Naive B cell (primary cell): ENCODE measurements around the gene ZNF549. TPM values are rescaled to one million over a fixed set of nuclear protein-coding genes. Genes with fewer than 3 reads are reported as not detected.

Experiments
- ATAC-seq, 2 donors: fragments of 150-1000 bp; cut with Tn5 transposase; 2 replicates each; pipeline ENCODE4 v1.10.0; 2021; ENCODE audit warnings: low read depth in 2 of 2, mild to moderate bottlenecking in 2 of 2, moderate library complexity in 2 of 2
- DNase-seq: peaks from one replicate; pipeline ENCODE4 v3.0.0; 2022
- H3K27ac Mint-ChIP-seq, 6 donors: one replicate each; pipeline ENCODE4 v1.8.0; 2020 to 2022; ENCODE audit warnings: mild to moderate bottlenecking in 6 of 6, mixed read lengths in 6 of 6, moderate library complexity in 5 of 6, inconsistent platforms in 2 of 6
- H3K27me3 Mint-ChIP-seq, 3 donors: one replicate each; pipeline ENCODE4 v1.8.0; 2021 to 2022; ENCODE audit warnings: mixed read lengths in 3 of 3, mild to moderate bottlenecking in 1 of 3
- H3K36me3 Mint-ChIP-seq, 2 donors: one replicate each; pipeline ENCODE4 v1.8.0; 2020 to 2022; ENCODE audit warnings: mixed read lengths in 2 of 2, inconsistent platforms in 1 of 2, mild to moderate bottlenecking in 1 of 2
- H3K4me1 Mint-ChIP-seq, 3 donors: one replicate each; pipeline ENCODE4 v1.8.0; 2020 to 2022; ENCODE audit warnings: mixed read lengths in 3 of 3, inconsistent platforms in 1 of 3, mild to moderate bottlenecking in 1 of 3, moderate library complexity in 1 of 3
- H3K4me3 Mint-ChIP-seq, 8 donors: one replicate each; pipeline ENCODE4 v1.8.0; 2020 to 2022; ENCODE audit warnings: mild to moderate bottlenecking in 8 of 8, mixed read lengths in 8 of 8, moderate library complexity in 8 of 8, inconsistent platforms in 2 of 8
- H3K9me3 Mint-ChIP-seq, 7 donors: one replicate each; pipeline ENCODE4 v1.8.0; 2020 to 2022; ENCODE audit warnings: mixed read lengths in 7 of 7, mild to moderate bottlenecking in 5 of 7, inconsistent platforms in 2 of 7, moderate library complexity in 1 of 7
- polyA plus RNA-seq, 6 donors: library from polyadenylated mRNA; unstranded; fragments of 300-500 nt; fragmentation: Illumina TruSeq; gene quantifications; one replicate each; pipeline ENCODE4 v1.2.3, GENCODE V29; 2021; ENCODE audit warnings: low read depth in 6 of 6

Gene ZNF549
- polyA plus RNA-seq, 6 donors from 2014 or later: 3.3 to 14.2 (median 9.5) TPM

DNA sequence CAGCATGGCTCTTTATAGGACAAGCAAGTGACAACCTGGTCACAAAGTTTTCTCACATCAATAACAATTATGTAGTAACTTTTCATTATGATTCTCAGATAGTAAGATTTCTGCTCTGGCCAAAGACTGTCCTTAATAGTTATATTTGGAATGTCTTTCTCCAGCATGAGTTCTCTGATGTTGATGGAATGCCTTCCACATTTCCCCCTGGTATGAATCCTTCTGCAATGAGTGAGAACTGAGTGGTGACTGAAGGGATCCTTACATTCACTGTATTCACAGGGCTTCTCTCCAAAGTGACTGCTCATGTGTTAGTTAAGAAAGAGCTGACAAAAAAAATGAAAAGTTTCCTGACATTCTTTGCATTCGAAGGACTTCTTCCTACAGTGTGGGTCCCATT is 19.4 kb downstream of the ZNF549 start:
- H3K4me1 Mint-ChIP-seq: peaks cover 0 to 9% (median 0%) of the 10 kb centered on the region in 3 donors
- no peaks in the 10 kb centered on the region for H3K27me3 Mint-ChIP-seq
- ATAC-seq (no peak), DNase-seq (no peak)
- H3K4me3 Mint-ChIP-seq: no peak overlapping the region
- peaks cover 72 to 76% of the 10 kb centered on the region in 2 donors for H3K36me3 Mint-ChIP-seq
- no peak overlapping the region for H3K27ac Mint-ChIP-seq
- H3K9me3 Mint-ChIP-seq: peaks cover 17 to 81% (median 60%) of the 10 kb centered on the region in 7 donors

GRCh38 chr19:57552432-57552831 is 25.3 kb downstream of the ZNF549 start:
- ATAC-seq (no peak), DNase-seq (no peak)
- Mint-ChIP-seq H3K4me3 (no peak overlapping the region), H3K4me1 (peaks cover 4 to 17% (median 15%) of the 10 kb centered on the region in 3 donors), H3K27ac (peak overlapping the region in 2 of 6 donors; percentile 12 to 74), H3K36me3 (peaks cover 66 to 67% of the 10 kb centered on the region in 2 donors), H3K27me3 (no peaks in the 10 kb centered on the region), H3K9me3 (peaks cover 9 to 29% (median 16%) of the 10 kb centered on the region in 7 donors)

- DNase-seq: no peak
- Mint-ChIP-seq H3K27me3 (peaks cover 0 to 7% (median 6%) of the 10 kb centered on the region in 3 donors), H3K36me3 (peaks cover 18 to 25% of the 10 kb centered on the region in 2 donors), H3K9me3 (peaks cover 0 to 18% (median 14%) of the 10 kb centered on the region in 7 donors), H3K4me1 (peaks cover 29 to 44% (median 30%) of the 10 kb centered on the region in 3 donors), H3K4me3 (peak overlapping the region in 6 of 8 donors; percentile 57 to 96 (median 92)), H3K27ac (peak overlapping the region in 3 of 6 donors; percentile 48 to 89 (median 68))
- no peak for ATAC-seq
Observed at GRCh38 chr19:57557659-57558058, 30.5 kb downstream of the ZNF549 start.

DNA sequence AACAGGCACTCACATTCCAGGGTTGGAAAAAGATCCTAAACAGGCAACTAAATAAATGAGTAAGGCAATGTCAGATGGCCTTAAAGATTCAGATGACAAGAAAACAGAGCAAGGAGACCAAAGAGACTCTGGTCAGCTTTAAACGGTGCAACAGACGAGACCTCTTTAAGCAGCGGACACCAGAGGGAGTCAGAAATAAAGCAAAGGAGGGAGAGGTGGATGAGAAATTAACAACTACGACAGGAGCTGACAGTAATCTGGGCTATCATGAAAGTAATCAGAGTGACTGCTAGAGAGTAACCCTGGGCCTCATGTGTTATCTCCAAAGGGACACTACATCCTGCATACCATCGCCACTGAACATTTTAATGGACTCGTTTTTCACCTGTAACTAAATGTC is 31.4 kb downstream of the ZNF549 start:
- Mint-ChIP-seq H3K9me3 (peaks cover 0 to 27% (median 19%) of the 10 kb centered on the region in 7 donors), H3K4me3 (peak overlapping the region; percentile 90 to 99 (median 94)), H3K27me3 (peaks cover 0 to 11% (median 10%) of the 10 kb centered on the region in 3 donors), H3K4me1 (peaks cover 29 to 42% (median 30%) of the 10 kb centered on the region in 3 donors), H3K27ac (peak overlapping the region in 3 of 6 donors; percentile 25 to 89 (median 80)), H3K36me3 (peaks cover 19 to 20% of the 10 kb centered on the region in 2 donors)
- DNase-seq: no peak
- no peak for ATAC-seq

DNA sequence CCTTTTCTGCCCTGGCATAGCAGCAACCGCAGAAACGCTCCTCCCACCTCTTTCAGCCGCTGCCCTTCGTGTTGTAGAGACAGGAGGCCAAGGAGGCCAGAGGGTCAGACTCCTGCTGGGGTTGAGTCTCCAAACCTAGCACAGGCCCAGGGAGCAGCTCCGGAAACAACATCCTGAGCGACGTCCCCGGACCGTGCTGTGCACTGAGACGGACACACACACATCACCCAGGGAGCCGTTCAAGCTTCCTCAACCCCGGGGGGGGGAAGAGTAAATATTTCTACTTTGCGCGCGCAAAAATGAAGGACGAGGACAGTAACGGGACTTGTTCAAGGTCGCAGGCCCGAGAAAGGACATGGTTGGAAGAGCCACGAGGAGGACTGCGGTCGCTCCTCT is 31.9 kb downstream of the ZNF549 start:
- ATAC-seq (peak; percentile 29 to 35), DNase-seq (no peak)
- Mint-ChIP-seq H3K9me3 (peaks cover 0 to 31% (median 22%) of the 10 kb centered on the region in 7 donors), H3K4me3 (peak overlapping the region; percentile 90 to 99 (median 94)), H3K27me3 (peaks cover 0 to 14% (median 13%) of the 10 kb centered on the region in 3 donors), H3K36me3 (peaks cover 19 to 20% of the 10 kb centered on the region in 2 donors), H3K27ac (peak overlapping the region in 5 of 6 donors; percentile 60 to 96 (median 89)), H3K4me1 (peaks cover 29 to 42% (median 30%) of the 10 kb centered on the region in 3 donors)

DNA sequence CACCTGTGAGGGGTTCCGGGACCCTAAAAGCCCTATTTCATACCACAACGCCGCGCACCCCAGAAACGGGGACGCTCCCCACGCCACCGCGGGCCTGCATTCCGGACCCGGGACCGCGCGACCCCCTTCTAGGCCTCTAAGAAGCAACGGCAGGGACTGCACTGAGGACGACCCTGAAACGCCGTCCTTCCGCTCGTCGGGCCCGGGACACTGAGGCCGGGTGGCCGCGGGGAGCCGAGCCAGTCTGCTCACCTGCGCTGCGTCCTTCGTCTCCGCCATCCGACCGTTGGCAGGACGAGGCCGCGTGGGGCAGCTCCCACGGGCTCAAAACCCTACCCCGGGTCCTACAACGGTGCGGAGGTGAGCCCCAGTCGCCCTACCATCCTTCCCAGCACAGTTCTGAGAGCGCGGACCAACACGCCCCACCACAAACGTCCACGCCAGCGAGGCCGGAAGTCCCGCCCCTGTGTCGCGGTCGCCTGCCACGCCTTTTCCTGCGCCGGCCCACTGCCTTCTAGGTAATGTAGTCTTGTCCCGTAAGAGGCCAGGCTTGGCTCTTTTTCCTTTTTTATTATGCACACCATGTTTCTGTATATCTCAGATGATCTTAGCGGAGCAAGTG is 32.4 kb downstream of the ZNF549 start, which contains the start of gene ZNF550:
Gene ZNF550, minus strand, starts transcription at position 460 of the 622 bp plus-strand sequence. Its CDS starts 181 bp downstream, at position 279.
- peak within 1 kb of the TSS; percentile 90 to 99 (median 94) for H3K4me3 Mint-ChIP-seq
- peaks cover 29 to 42% (median 30%) of the 10 kb centered on the region in 3 donors for H3K4me1 Mint-ChIP-seq
- peaks cover 0 to 36% (median 26%) of the 10 kb centered on the region in 7 donors for H3K9me3 Mint-ChIP-seq
- peaks cover 14 to 20% of the 10 kb centered on the region in 2 donors for H3K36me3 Mint-ChIP-seq
- DNase-seq (peak; percentile 79), ATAC-seq (peak; percentile 98)
- peak within 1 kb of the TSS; percentile 49 to 96 (median 88) for H3K27ac Mint-ChIP-seq
- peaks cover 0 to 14% (median 13%) of the 10 kb centered on the region in 3 donors for H3K27me3 Mint-ChIP-seq

- Mint-ChIP-seq H3K27me3 (peaks cover 0 to 17% (median 13%) of the 10 kb centered on the region in 3 donors), H3K4me3 (peak overlapping the region; percentile 90 to 99 (median 94)), H3K4me1 (peaks cover 25 to 42% (median 30%) of the 10 kb centered on the region in 3 donors), H3K36me3 (peaks cover 11 to 14% of the 10 kb centered on the region in 2 donors), H3K9me3 (peaks cover 0 to 41% (median 30%) of the 10 kb centered on the region in 7 donors), H3K27ac (peak overlapping the region; percentile 49 to 93 (median 88))
- no peak for ATAC-seq
- DNase-seq: no peak
Observed at GRCh38 chr19:57560049-57560491, 32.9 kb downstream of the ZNF549 start.

DNA sequence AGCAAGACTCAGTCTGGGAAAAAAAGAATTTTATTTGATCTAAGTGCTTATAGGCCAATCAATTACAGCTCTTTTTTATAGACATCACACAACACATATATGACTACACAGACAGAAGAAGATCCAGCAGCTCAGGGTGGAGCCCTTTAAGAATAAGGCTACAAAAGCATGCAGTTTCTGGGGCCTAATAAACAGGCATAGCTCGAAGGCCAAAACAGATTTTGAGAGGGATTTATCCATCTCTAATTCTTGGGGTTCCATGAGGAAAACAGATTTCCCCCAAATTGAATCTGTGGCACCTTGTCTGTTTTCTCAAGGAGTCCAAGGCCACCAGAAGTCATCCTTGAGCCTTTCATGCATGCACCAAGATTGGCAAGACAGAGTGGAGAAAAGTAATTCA is 36.4 kb downstream of the ZNF549 start:
- ATAC-seq (no peak), DNase-seq (no peak)
- peaks cover 9 to 74% (median 61%) of the 10 kb centered on the region in 7 donors for H3K9me3 Mint-ChIP-seq
- peak overlapping the region in 1 of 8 donors; percentile 15 for H3K4me3 Mint-ChIP-seq
- no peak overlapping the region for H3K27ac Mint-ChIP-seq
- H3K27me3 Mint-ChIP-seq: peaks cover 0 to 25% (median 13%) of the 10 kb centered on the region in 3 donors
- peaks cover 4 to 36% of the 10 kb centered on the region in 2 donors for H3K36me3 Mint-ChIP-seq
- peaks cover 11 to 20% (median 19%) of the 10 kb centered on the region in 3 donors for H3K4me1 Mint-ChIP-seq

- ATAC-seq: no peak
- no peak for DNase-seq
- Mint-ChIP-seq H3K9me3 (peaks cover 18 to 85% (median 79%) of the 10 kb centered on the region in 7 donors), H3K4me3 (no peak overlapping the region), H3K4me1 (no peaks in the 10 kb centered on the region), H3K27ac (no peak overlapping the region), H3K36me3 (peaks cover 7 to 44% of the 10 kb centered on the region in 2 donors), H3K27me3 (peaks cover 0 to 25% (median 6%) of the 10 kb centered on the region in 3 donors)
Observed at GRCh38 chr19:57566396-57567265, 39.5 kb downstream of the ZNF549 start.

- peaks cover 18 to 90% (median 76%) of the 10 kb centered on the region in 7 donors for H3K9me3 Mint-ChIP-seq
- H3K4me3 Mint-ChIP-seq: no peak overlapping the region
- peaks cover 0 to 3% (median 0%) of the 10 kb centered on the region in 3 donors for H3K27me3 Mint-ChIP-seq
- peaks cover 35 to 68% of the 10 kb centered on the region in 2 donors for H3K36me3 Mint-ChIP-seq
- DNase-seq (no peak), ATAC-seq (no peak)
- peaks cover 0 to 7% (median under 1%) of the 10 kb centered on the region in 3 donors for H3K4me1 Mint-ChIP-seq
- no peak overlapping the region for H3K27ac Mint-ChIP-seq
Observed at GRCh38 chr19:57570707-57571106, 43.6 kb downstream of the ZNF549 start.

GRCh38 chr19:57572415-57572947 is 45.3 kb downstream of the ZNF549 start:
- Mint-ChIP-seq H3K27ac (no peak overlapping the region), H3K36me3 (peaks cover 46 to 69% of the 10 kb centered on the region in 2 donors), H3K27me3 (no peaks in the 10 kb centered on the region), H3K4me3 (no peak overlapping the region), H3K4me1 (peaks cover 15 to 21% (median 15%) of the 10 kb centered on the region in 3 donors), H3K9me3 (peaks cover 22 to 83% (median 72%) of the 10 kb centered on the region in 7 donors)
- ATAC-seq (no peak), DNase-seq (no peak)

DNA sequence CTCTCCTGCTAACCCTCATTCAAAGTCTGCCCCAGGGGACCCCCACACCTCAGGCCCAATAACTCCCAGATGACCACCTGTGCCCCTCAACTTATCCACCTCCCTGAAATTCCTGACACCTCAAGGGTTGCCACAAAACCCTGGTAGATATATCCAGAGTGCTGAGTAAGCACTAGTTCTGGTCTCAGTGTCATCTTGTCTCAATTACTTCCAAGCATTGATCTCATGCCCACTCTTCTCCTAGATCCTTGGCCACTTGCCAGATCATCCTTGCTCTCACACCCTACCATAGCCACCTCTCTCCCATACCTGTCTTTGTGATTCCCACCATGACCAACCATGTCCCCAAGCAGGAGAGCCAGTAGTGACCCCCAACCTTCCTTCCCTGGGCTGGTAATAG is 49.5 kb downstream of the ZNF549 start:
- DNase-seq (no peak), ATAC-seq (no peak)
- peaks cover 28 to 36% (median 31%) of the 10 kb centered on the region in 3 donors for H3K4me1 Mint-ChIP-seq
- no peaks in the 10 kb centered on the region for H3K27me3 Mint-ChIP-seq
- peaks cover 39 to 61% of the 10 kb centered on the region in 2 donors for H3K36me3 Mint-ChIP-seq
- H3K4me3 Mint-ChIP-seq: peak overlapping the region in 5 of 8 donors; percentile 2 to 91 (median 75)
- peak overlapping the region in 2 of 6 donors; percentile 5 to 84 for H3K27ac Mint-ChIP-seq
- peaks cover 20 to 58% (median 49%) of the 10 kb centered on the region in 7 donors for H3K9me3 Mint-ChIP-seq
